ENCODE results near the gene FTO. TPM values are rescaled to one million over a fixed set of nuclear protein-coding genes. Genes with fewer than 3 reads are reported as not detected.

The FTO gene
- total RNA-seq, 2 donors from 2014 or later = 44.0 to 51.5 TPM

DNA sequence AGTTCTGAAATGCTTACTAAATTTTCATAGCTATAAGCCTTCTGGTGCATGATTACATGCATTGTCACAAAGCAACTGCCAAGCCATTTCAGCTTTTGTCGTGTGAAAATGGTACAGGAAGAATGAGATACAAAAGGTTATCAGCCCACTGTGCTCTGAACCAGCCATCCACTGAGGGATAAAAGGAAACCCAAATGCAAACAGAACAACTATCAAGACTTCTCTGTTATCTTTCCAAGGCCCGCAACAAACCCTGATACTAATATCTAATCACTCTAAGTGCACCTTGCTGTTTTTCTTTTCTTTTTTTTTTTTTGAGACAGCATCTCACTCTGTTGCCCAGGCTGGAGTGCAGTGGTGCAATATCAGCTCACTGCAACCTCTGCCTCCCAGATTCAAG is 109.0 kb downstream of the FTO start:
- no peak for ATAC-seq (replicated peaks in 1 of 2)
- Mint-ChIP-seq H3K27me3 (ENCODE audit: low read depth) (no peaks in the 10 kb centered on the region), H3K9me3 (no peaks in the 10 kb centered on the region), H3K4me3 (no peak overlapping the region), H3K27ac (no peak overlapping the region), H3K36me3 (ENCODE audit: insufficient read depth in 2 of 2) (peaks cover 8 to 13% of the 10 kb centered on the region in 2 donors), H3K4me1 (ENCODE audit: low read depth) (peaks cover 19% of the 10 kb centered on the region)
- no peak for DNase-seq

DNA sequence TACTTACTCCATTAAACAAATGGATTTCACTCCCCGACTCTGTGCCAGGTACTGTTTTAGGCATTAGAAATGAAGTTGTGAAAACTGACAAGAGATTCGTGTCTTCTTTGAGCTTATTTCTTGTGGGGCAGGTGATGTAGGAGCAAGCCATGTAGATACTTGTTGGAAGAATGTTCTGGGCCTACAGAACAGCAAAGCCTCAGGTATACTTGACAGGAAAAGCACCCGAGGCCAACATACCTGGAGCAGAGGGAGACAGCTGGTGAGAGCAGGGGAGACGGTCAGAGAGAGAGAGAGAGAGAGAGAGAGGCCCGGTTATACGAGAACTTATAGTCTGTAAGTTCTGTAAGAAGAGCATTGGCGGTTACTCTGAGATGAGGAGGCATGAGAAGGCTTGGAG is 110.8 kb downstream of the FTO start:
- Mint-ChIP-seq H3K4me1 (ENCODE audit: low read depth) (peaks cover 14% of the 10 kb centered on the region), H3K9me3 (no peaks in the 10 kb centered on the region), H3K27me3 (ENCODE audit: low read depth) (no peaks in the 10 kb centered on the region), H3K4me3 (no peak overlapping the region), H3K27ac (no peak overlapping the region), H3K36me3 (ENCODE audit: insufficient read depth in 2 of 2) (peaks cover 8 to 13% of the 10 kb centered on the region in 2 donors)
- ATAC-seq (replicated peaks in 1 of 2) (no peak), DNase-seq (no peak)

DNA sequence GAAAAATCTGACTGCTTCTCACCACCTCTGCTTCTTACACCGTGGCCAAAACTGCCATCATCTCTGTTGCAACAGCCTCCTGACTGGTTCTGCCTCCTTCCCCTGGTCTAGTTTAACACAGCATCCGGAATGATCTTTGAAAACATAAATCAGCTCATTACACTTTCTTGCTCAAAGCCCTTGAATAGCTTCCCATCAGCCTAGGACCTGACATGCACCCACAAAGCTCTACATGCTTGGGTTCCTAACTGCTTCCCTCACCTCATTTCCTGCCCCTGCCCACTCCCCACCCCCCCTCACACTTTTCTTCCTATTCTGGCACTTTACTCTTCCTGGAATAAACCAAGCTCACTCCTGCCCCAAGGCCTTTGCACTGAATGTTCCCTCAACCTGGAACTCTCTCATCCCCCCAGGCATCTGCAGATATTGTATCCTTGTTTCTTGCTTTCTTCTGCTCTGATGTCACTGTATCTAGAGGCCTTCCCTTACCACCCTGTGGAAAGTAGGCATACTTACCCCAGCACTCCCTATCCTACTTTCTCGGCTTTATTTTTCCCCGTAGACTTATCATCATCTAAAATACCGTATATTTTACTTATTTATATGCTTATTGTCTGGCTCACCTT is 112.4 kb downstream of the FTO start:
- Mint-ChIP-seq H3K9me3 (no peaks in the 10 kb centered on the region), H3K4me3 (no peak overlapping the region), H3K27me3 (ENCODE audit: low read depth) (no peaks in the 10 kb centered on the region), H3K27ac (no peak overlapping the region), H3K36me3 (ENCODE audit: insufficient read depth in 2 of 2) (peaks cover 6 to 9% of the 10 kb centered on the region in 2 donors), H3K4me1 (ENCODE audit: low read depth) (peaks cover 14% of the 10 kb centered on the region)
- no peak for DNase-seq
- ATAC-seq (replicated peaks in 1 of 2) = no peak

DNA sequence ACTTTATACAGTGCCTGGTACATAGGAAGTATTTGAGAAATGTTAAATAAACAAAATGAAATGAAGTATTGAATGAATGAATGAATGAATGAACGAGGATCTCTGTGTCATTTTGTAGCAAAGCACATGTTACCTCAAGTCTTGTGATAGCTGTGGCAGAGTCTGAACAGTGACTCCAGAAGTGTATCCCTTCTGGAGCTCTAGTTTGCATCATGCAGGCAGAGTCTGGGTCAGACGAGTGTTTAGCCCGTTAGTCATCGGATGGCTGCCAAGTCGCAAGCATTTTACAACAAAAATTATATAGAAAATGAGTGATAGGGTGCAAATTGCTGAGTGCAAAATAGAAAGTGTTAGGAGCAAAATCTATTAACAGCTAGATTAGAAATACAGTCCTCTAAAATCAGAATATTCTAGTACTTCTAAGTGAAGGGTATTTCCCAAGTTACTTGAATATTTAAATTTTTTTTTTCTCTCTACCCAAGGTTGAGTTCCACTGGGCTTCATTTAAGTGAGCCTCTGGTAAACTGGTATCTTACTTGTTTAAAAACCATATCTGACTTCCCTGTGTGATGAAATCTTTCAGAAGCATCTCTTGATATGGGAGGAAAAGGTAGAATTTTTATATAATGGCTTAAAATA is 113.3 kb downstream of the FTO start:
- Mint-ChIP-seq H3K9me3 (no peaks in the 10 kb centered on the region), H3K4me3 (no peak overlapping the region), H3K36me3 (ENCODE audit: insufficient read depth in 2 of 2) (peaks cover 6 to 9% of the 10 kb centered on the region in 2 donors), H3K27me3 (ENCODE audit: low read depth) (no peaks in the 10 kb centered on the region), H3K4me1 (ENCODE audit: low read depth) (peaks cover 14% of the 10 kb centered on the region), H3K27ac (no peak overlapping the region)
- no peak for DNase-seq
- ATAC-seq (replicated peaks in 1 of 2) = no peak

DNA sequence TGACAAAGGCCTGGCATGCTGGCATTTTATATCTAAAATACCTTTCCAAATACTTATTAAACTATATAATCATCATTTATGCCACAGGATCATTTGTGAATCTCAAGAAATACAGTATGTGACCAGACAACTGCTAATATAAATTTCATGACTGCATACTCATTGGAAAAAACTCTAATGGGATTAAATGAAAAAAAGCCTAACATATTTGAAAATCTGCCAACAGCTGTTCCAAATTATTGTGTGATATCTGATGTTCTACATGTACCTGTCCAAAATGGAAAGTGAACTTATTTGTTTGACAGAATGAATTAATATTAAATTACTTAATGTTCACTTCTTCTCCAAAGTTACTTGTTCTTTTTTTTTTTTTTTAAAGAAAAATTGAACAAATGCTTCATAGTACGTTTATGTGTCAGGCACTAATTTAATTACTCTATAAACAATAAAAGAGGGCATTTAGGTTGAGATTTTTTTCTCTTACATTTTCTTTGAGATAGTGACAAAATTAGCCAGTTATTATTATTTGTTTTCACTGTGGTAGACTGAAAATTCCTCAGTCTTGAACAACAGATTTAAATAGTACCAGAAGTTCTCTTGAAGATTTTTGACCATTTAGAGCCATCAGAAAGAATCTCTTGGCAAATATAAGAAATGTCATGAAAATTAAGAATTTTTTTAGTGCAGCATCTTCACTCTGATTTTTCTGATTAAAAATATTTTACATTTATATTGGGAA is 114.0 kb downstream of the FTO start:
- H3K4me3 Mint-ChIP-seq = no peak overlapping the region
- H3K27ac Mint-ChIP-seq = no peak overlapping the region
- H3K36me3 Mint-ChIP-seq (ENCODE audit: insufficient read depth in 2 of 2) = peaks cover 6 to 9% of the 10 kb centered on the region in 2 donors
- H3K4me1 Mint-ChIP-seq (ENCODE audit: low read depth) = peaks cover 14% of the 10 kb centered on the region
- DNase-seq (no peak), ATAC-seq (replicated peaks in 1 of 2) (no peak)
- no peaks in the 10 kb centered on the region for H3K27me3 Mint-ChIP-seq (ENCODE audit: low read depth)
- H3K9me3 Mint-ChIP-seq = no peaks in the 10 kb centered on the region

DNA sequence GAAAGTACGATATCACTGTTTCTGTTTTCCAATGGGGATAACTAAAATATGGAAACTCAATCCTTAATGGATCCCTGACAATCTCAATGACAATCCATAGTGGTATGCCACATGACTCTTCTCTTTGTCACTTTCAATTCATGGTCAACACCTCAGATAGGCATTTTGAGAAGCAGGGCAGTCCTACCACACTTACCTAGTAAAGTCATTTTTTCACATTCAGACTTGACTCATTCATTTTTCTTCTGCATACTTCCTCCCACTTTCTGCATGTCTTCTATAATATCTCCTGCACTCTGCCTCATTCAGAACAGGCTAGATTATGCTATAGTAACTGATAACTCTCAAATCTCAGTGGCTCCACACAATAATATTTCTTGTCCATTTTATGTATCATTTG is 117.5 kb downstream of the FTO start:
- no peak overlapping the region for H3K27ac Mint-ChIP-seq
- DNase-seq (peak; percentile 7), ATAC-seq (replicated peaks in 1 of 2) (peak; percentile 83 to 85)
- no peaks in the 10 kb centered on the region for H3K27me3 Mint-ChIP-seq (ENCODE audit: low read depth)
- H3K36me3 Mint-ChIP-seq (ENCODE audit: insufficient read depth in 2 of 2) = peaks cover under 1 to 2% of the 10 kb centered on the region in 2 donors
- peaks cover 6% of the 10 kb centered on the region for H3K4me1 Mint-ChIP-seq (ENCODE audit: low read depth)
- H3K4me3 Mint-ChIP-seq = peak overlapping the region in 1 of 2 donors; percentile 42
- H3K9me3 Mint-ChIP-seq = no peaks in the 10 kb centered on the region

DNA sequence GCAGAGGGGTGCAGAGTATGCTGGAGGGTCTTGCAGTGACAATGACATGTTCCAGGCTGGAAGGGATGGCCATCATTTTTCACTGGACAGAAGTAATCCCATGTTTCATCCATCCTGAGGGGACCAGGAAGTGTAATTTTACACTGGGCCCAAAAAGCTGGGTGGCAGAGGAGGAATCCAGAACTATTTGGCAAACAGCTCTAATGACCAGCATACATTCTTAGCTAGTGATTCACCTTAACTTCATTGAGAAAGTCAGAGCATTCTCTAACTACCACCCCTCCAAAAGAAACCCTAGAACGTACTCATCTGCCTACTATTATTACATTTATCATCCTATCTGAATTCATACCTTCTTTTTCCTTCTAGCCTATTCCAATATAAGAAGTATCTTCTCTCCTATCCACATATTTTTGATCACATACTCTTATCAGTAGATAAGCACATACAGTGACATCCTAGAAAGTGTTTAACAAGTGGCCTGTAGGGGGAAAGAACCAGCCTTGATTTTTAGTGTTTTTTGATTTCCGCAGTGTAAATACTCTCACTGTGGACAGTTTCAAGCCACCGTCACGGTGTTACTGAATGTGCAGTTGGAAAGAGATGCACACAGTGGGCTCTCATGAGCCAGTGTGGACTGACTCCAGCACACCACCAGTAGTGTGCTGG is 118.1 kb downstream of the FTO start:
- Mint-ChIP-seq H3K36me3 (ENCODE audit: insufficient read depth in 2 of 2) (no peaks in the 10 kb centered on the region), H3K4me1 (ENCODE audit: low read depth) (no peaks in the 10 kb centered on the region), H3K27me3 (ENCODE audit: low read depth) (no peaks in the 10 kb centered on the region), H3K27ac (no peak overlapping the region), H3K4me3 (peak overlapping the region in 1 of 2 donors; percentile 42), H3K9me3 (no peaks in the 10 kb centered on the region)
- DNase-seq (no peak), ATAC-seq (replicated peaks in 1 of 2) (no peak)

DNA sequence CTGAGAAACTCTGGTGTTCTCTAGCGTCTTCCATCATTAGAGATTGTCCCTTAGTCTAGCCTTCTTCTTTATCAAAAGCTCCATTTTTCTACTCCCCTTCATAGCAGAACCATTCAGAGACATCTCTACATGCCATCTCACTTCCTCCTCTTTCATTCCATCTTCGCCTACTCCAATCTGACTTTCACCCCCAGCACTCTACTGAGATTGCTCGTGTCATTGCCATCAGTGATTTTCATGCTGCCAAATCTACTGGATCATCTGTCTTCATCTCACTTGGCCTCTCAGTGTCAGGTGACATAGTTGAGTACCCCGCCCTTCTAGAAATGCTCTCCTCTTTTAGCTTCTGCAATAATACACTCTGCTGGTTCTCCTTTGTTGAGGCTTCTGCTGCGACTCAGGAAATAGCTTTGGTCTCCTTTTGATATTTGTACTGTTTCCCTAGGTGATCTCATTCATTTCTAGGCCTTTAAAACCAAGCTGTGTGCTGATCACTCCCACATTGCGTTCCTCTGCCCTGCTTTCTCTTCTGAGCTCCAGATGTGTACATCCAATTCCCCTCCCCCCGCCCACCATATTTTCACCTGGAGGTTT is 119.1 kb downstream of the FTO start:
- Mint-ChIP-seq H3K36me3 (ENCODE audit: insufficient read depth in 2 of 2) (no peaks in the 10 kb centered on the region), H3K4me3 (no peak overlapping the region), H3K9me3 (no peaks in the 10 kb centered on the region), H3K4me1 (ENCODE audit: low read depth) (no peaks in the 10 kb centered on the region), H3K27ac (no peak overlapping the region), H3K27me3 (ENCODE audit: low read depth) (no peaks in the 10 kb centered on the region)
- peak; percentile 72 to 82 for ATAC-seq (replicated peaks in 1 of 2)
- DNase-seq = peak; percentile 12 to 29

DNA sequence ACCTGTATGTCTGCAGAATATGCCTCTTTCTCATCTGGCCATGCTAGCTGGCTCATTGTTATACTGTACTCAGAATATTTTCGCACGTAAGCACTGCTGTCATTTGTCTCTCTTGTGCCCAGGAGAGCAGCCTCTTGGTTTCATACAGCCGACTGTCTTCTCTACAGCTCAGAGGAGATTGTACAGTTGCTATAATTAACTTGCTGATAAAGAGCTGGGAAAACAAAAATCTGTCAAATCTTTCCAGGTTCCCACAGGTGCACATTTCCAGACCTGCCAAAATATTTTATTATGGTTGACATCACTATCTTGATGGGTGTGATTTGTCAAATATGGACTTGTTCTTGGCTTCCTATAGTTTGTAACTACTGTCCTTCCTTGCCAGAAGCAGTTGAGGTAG is 122.7 kb downstream of the FTO start:
- no peaks in the 10 kb centered on the region for H3K4me1 Mint-ChIP-seq (ENCODE audit: low read depth)
- H3K36me3 Mint-ChIP-seq (ENCODE audit: insufficient read depth in 2 of 2) = peaks cover 0 to 3% of the 10 kb centered on the region in 2 donors
- H3K27ac Mint-ChIP-seq = no peak overlapping the region
- DNase-seq (no peak), ATAC-seq (replicated peaks in 1 of 2) (no peak)
- H3K4me3 Mint-ChIP-seq = no peak overlapping the region
- H3K9me3 Mint-ChIP-seq = no peaks in the 10 kb centered on the region
- no peaks in the 10 kb centered on the region for H3K27me3 Mint-ChIP-seq (ENCODE audit: low read depth)

DNA sequence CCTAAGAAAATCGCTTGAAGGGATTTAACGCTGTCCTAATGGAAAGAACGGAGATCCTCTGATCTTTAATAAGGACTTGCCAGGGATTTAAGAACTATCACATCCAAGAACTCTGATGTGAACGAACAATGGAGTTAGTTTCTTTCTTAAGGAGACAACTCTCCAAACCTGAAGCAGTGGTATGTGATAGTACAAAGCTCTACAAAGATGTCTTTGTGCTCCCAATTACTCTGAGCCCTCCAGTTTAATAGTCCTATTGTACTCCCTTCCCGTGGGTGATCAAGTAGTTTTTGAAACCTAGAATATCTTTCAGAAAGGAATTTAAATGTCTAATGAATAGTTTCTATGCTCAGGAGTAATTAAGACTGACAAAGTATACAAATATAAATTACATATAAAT is 123.8 kb downstream of the FTO start:
- no peaks in the 10 kb centered on the region for H3K27me3 Mint-ChIP-seq (ENCODE audit: low read depth)
- DNase-seq (no peak), ATAC-seq (replicated peaks in 1 of 2) (no peak)
- no peaks in the 10 kb centered on the region for H3K9me3 Mint-ChIP-seq
- H3K27ac Mint-ChIP-seq = no peak overlapping the region
- H3K4me3 Mint-ChIP-seq = no peak overlapping the region
- peaks cover 0 to 3% of the 10 kb centered on the region in 2 donors for H3K36me3 Mint-ChIP-seq (ENCODE audit: insufficient read depth in 2 of 2)
- H3K4me1 Mint-ChIP-seq (ENCODE audit: low read depth) = no peaks in the 10 kb centered on the region

DNA sequence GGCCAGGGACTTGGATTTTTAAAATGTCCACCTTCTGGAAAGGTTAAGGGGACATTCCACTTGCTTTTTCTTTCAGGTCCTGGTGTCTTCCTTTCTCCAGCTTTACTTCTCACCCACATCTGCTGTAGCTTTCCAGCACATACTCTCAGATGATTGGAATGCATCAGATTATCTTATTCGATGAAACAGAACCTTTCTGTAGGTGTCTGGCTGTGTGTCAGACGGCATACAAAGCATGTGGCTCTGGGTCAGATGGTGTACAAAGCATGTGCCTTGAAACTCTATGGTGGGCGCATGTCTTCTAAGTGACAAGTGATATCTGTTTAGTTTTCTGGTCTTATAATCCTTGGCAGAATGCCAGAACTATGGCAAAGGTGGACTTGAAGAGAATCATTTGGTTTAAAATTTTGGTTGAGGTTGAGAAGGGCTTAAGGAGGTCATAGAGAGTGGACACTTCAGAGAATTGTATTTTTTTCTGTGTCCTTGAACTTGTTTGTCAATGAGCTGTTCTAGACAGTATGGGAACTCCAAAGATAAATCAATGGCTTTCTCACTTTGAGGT is 125.3 kb downstream of the FTO start:
- H3K27me3 Mint-ChIP-seq (ENCODE audit: low read depth) = no peaks in the 10 kb centered on the region
- H3K36me3 Mint-ChIP-seq (ENCODE audit: insufficient read depth in 2 of 2) = peaks cover 0 to 5% of the 10 kb centered on the region in 2 donors
- ATAC-seq (replicated peaks in 1 of 2) = no peak

DNA sequence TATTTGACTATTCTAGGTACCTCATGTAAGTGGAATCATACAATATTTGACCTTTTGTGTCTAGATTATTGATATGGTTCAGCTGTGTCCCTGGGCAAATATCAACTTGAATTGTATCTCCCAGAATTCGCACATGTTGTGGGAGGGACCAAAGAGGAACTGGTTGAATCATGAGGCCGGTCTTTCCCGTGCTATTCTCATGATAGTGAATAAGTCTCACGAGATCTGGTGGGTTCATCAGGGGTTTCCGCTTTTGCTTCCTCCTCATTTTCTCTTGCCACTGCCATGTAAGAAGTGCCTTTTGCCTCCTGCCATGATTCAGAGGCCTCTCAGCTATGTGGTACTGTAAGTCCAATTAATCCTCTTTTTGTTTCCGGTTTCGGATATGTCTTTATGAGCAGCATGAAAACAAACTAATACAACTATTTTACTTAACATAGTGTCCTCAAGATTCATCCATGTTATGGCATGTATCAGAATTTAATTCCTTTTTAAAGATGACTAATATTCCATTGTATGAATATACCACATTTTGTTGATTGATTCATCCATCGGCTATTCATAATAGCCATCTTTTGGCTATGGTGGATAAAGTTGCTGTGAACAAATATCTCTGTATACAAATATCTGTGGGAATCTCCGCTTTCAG is 129.1 kb downstream of the FTO start:
- DNase-seq (no peak), ATAC-seq (replicated peaks in 1 of 2) (no peak)
- H3K27me3 Mint-ChIP-seq (ENCODE audit: low read depth) = no peaks in the 10 kb centered on the region
- H3K36me3 Mint-ChIP-seq (ENCODE audit: insufficient read depth in 2 of 2) = peaks cover 4 to 7% of the 10 kb centered on the region in 2 donors
- H3K4me1 Mint-ChIP-seq (ENCODE audit: low read depth) = peaks cover 7% of the 10 kb centered on the region
- H3K27ac Mint-ChIP-seq = no peak overlapping the region
- peaks cover 0 to 5% of the 10 kb centered on the region in 2 donors for H3K9me3 Mint-ChIP-seq
- H3K4me3 Mint-ChIP-seq = no peak overlapping the region

More for the DNA sequence above, 125.3 kb downstream of the FTO start:
- H3K4me1 Mint-ChIP-seq (ENCODE audit: low read depth) = no peaks in the 10 kb centered on the region
- no peaks in the 10 kb centered on the region for H3K9me3 Mint-ChIP-seq
- no peak for DNase-seq
- H3K27ac Mint-ChIP-seq = no peak overlapping the region
- H3K4me3 Mint-ChIP-seq = no peak overlapping the region
